DND-41 (cell line): ENCODE results near the gene QPCT.

Experiments used
- CTCF ChIP-seq: IDR thresholded peaks from 2 replicates; pipeline ENCODE4 v1.5.1; 2012; ENCODE audit warnings: borderline replicate concordance, low read length, moderate library complexity, mild to moderate bottlenecking; ENCODE audit not compliant: poor library complexity, severe bottlenecking; ENCODE audit errors: extremely low read depth
- EZH2 ChIP-seq: IDR thresholded peaks from 3 replicates; pipeline ENCODE4 v1.6.1; 2012; ENCODE audit warnings: borderline replicate concordance, low read depth, mild to moderate bottlenecking, moderate library complexity, low read length, inconsistent platforms; ENCODE audit not compliant: severe bottlenecking

- no peak for TF ChIP-seq CTCF
- no peak for TF ChIP-seq EZH2
These were observed 27.6 kb downstream of the QPCT start for GRCh38 chr2:37372000-37372399.
